Sciatic nerve (tissue), 2 donors: ENCODE results near the gene PI4KA. TPM values are rescaled to one million over a fixed set of nuclear protein-coding genes. Genes with fewer than 3 reads are reported as not detected.
"Not testable (repeated sequence)": the region's sequence is repeated elsewhere in the genome, so short reads cannot be mapped to it uniquely, and the experiment has no call there.

ENCODE experiments used
- ATAC-seq: fragments of 200-7000 bp; cut with Tn5 transposase; one replicate; pipeline ENCODE4 v1.9.1; 2020; ENCODE audit warnings: mild to moderate bottlenecking, moderate library complexity
- DNase-seq: peaks from one replicate; pipeline ENCODE4 v3.0.0-alpha.2; 2020; ENCODE audit warnings: low spot score
- intact Hi-C: fragments of 100-400 bp; cut with DNase I; formaldehyde crosslinking; loops from one replicate; pipeline ENCODE4 v1.14.2; 2022
- total RNA-seq: library from RNA; stranded (reverse); fragmentation: NEBNext Ultra II Directional; extraction: Animal tissue kit (Norgen Biotek cat#: 25700); gene quantifications from one replicate; pipeline ENCODE4 v1.2.1, GENCODE V29; 2021
- donor health status: DM: no; HTN: no; CAD: no.
- donor health status: DM: no; HTN: no; CAD: no.

The PI4KA gene
- total RNA-seq, 1 donor from 2014 or later: 116 TPM

- ATAC-seq: no peak
- DNase-seq: no peak
- intact Hi-C loops: no loop called here
These were observed 113.5 kb downstream of the PI4KA start for GRCh38 chr22:20745119-20745518.

- intact Hi-C loops: no loop called here
- no peak for DNase-seq
- ATAC-seq: no peak
These were observed 114.2 kb downstream of the PI4KA start for GRCh38 chr22:20744456-20744855.

- ATAC-seq (no peak), DNase-seq (no peak)
- intact Hi-C loops: no loop called here
These were observed 115.8 kb downstream of the PI4KA start for GRCh38 chr22:20742764-20743163.

- no peak for DNase-seq
- no peak for ATAC-seq
These were observed 116.7 kb downstream of the PI4KA start for GRCh38 chr22:20741634-20742581.

GRCh38 chr22:20741008-20741633, 117.5 kb downstream of the PI4KA start:
- intact Hi-C loops: no loop called here
- ATAC-seq: no peak

More at GRCh38 chr22:20741634-20742581, 116.7 kb downstream of the PI4KA start:
- intact Hi-C loops: no loop called here

GRCh38 chr22:20740222-20740951, 118.2 kb downstream of the PI4KA start:
- DNase-seq: no peak

More at GRCh38 chr22:20741008-20741633, 117.5 kb downstream of the PI4KA start:
- DNase-seq: no peak

GRCh38 chr22:20738394-20739089, 120.1 kb downstream of the PI4KA start:
- ATAC-seq (no peak), DNase-seq (no peak)
- intact Hi-C loops: no loop called here

More at GRCh38 chr22:20740222-20740951, 118.2 kb downstream of the PI4KA start:
- intact Hi-C loops: no loop called here
- no peak for ATAC-seq

GRCh38 chr22:20736891-20737290, 121.7 kb downstream of the PI4KA start:
- DNase-seq, ATAC-seq, intact Hi-C loops: not testable (repeated sequence)

- peak; percentile 44 for ATAC-seq
- intact Hi-C loops, DNase-seq: not testable (repeated sequence)
These were observed 123.1 kb downstream of the PI4KA start for GRCh38 chr22:20735356-20736162.

- DNase-seq, intact Hi-C loops, ATAC-seq: not testable (repeated sequence)
These were observed 126.2 kb downstream of the PI4KA start for GRCh38 chr22:20732431-20732830.

- intact Hi-C loops: no loop called here
- ATAC-seq (no peak), DNase-seq (no peak)
These were observed 129.4 kb downstream of the PI4KA start for GRCh38 chr22:20729194-20729593.

- DNase-seq (no peak), ATAC-seq (no peak)
- intact Hi-C loops: no loop called here
These were observed 130.0 kb downstream of the PI4KA start for GRCh38 chr22:20728523-20729190.

GRCh38 chr22:20727118-20728015, 131.2 kb downstream of the PI4KA start:
- intact Hi-C loops: no loop called here
- DNase-seq (no peak), ATAC-seq (no peak)

GRCh38 chr22:20725987-20726558, 132.5 kb downstream of the PI4KA start:
- DNase-seq: no peak
- ATAC-seq: no peak
- intact Hi-C loops: no loop called here

- ATAC-seq: no peak
- no peak for DNase-seq
- intact Hi-C loops: no loop called here
These were observed 133.7 kb downstream of the PI4KA start for GRCh38 chr22:20724676-20725454.
